HCT116 (cell line): ENCODE measurements around the gene GAB2. TPM values are rescaled to one million over a fixed set of nuclear protein-coding genes. Genes with fewer than 3 reads are reported as not detected.

ENCODE experiments used
- ATAC-seq: fragments of 200-7000 bp; cut with Tn5 transposase; 2 replicates; pipeline ENCODE4 v1.9.1; 2020; ENCODE audit warnings: mild to moderate bottlenecking, moderate library complexity
- BruUV-seq: library from RNA; stranded (reverse); fragments of 400-500 nt; replicated peaks from 2 replicates; lab custom pipeline; 2021; lab: Mats Ljungman, UMichigan
- CTCF ChIA-PET: fragments of 300-600 bp; sonication (Branson Sonifier 250); formaldehyde crosslinking; loops from one replicate; lab custom pipeline; 2021; ENCODE audit warnings: antibody characterized with exemption; lab: Charles Lee
- POLR2A ChIA-PET: fragments of 300-600, 350-600 bp; sonication (Branson Sonifier 250); formaldehyde crosslinking; loops from one replicate; lab custom pipeline; 2021; ENCODE audit warnings: antibody characterized with exemption; lab: Charles Lee
- RAD21 ChIA-PET, 2 experiments: fragments of 300-600 bp; sonication (Branson Sonifier 250); formaldehyde crosslinking; loops; one replicate each; lab custom pipeline; 2023; ENCODE audit warnings: low total read pairs in 2 of 2; ENCODE audit not compliant: uncharacterized antibody in 2 of 2, unreplicated experiment in 2 of 2, low non-redundant PET in 1 of 2; lab: Charles Lee
- DNase-seq: peaks from one replicate; pipeline ENCODE4 v3.0.0-alpha.2; 2010; ENCODE audit warnings: low read depth, low spot score
- H2AFZ ChIP-seq: fragments of 200-600 bp; shearing (Covaris generic), sonication (generic); 2 replicates; pipeline ENCODE4 v1.6.1; 2017; ENCODE audit warnings: low read depth, mixed run types, mixed read lengths, antibody characterized with exemption, low read length; ENCODE audit not compliant: poor library complexity, severe bottlenecking
- H3K27ac ChIP-seq: 2 replicates; pipeline ENCODE4 v1.5.1; 2012; ENCODE audit warnings: low read depth, low read length
- H3K27me3 ChIP-seq: fragments of 200-600 bp; sonication (generic); 2 replicates; pipeline ENCODE4 v1.6.1; 2016; ENCODE audit warnings: mixed run types, low read length, mixed read lengths; ENCODE audit not compliant: insufficient read depth
- H3K36me3 ChIP-seq, 2 experiments: fragments of 200-500 bp in 1 of 2; fragments of 200-600 bp in 1 of 2; sonication (Bioruptor generic) in 1 of 2; sonication (generic) in 1 of 2; 2 replicates each; pipeline versions ENCODE4 v1.5.1 to v1.6.1; 2014 to 2016; ENCODE audit warnings: low read length in 2 of 2, inconsistent platforms in 1 of 2, mixed read lengths in 1 of 2, mixed run types in 1 of 2; ENCODE audit not compliant: insufficient read depth in 2 of 2, control insufficient read depth in 1 of 2
- H3K4me1 ChIP-seq, 2 experiments: fragments of 200-600 bp in 1 of 2; sonication (generic) in 1 of 2; 2 replicates each; pipeline versions ENCODE4 v1.5.1 to v1.6.1; 2012 to 2017; ENCODE audit warnings: low read length in 2 of 2, inconsistent platforms in 1 of 2, mild to moderate bottlenecking in 1 of 2, mixed read lengths in 1 of 2, mixed run types in 1 of 2, moderate library complexity in 1 of 2; ENCODE audit not compliant: insufficient read depth in 2 of 2, control insufficient read depth in 1 of 2
- H3K4me2 ChIP-seq: fragments of 200-600 bp; sonication (generic); 2 replicates; pipeline ENCODE4 v1.6.1; 2017; ENCODE audit warnings: mixed run types, low read length, mixed read lengths
- H3K4me3 ChIP-seq, 2 experiments: fragments of 200-600 bp in 1 of 2; sonication (generic) in 1 of 2; replicated peaks in 1 of 2; 2 replicates each; pipeline ENCODE4 v1.5.1; 2011 to 2016; ENCODE audit warnings: low read length in 2 of 2, control low read depth in 1 of 2, low read depth in 1 of 2, mild to moderate bottlenecking in 1 of 2, mixed read lengths in 1 of 2, mixed run types in 1 of 2
- H3K79me2 ChIP-seq: fragments of 200-600 bp; sonication (generic); 2 replicates; pipeline ENCODE4 v1.6.1; 2017; ENCODE audit warnings: mild to moderate bottlenecking, mixed run types, low read length, moderate library complexity, mixed read lengths; ENCODE audit not compliant: insufficient read depth
- H3K9ac ChIP-seq: fragments of 200-600 bp; sonication (generic); 2 replicates; pipeline ENCODE4 v1.6.1; 2016; ENCODE audit warnings: low read length, mixed read lengths
- H3K9me2 ChIP-seq: fragments of 200-600 bp; sonication (generic), shearing (Covaris generic); 2 replicates; pipeline ENCODE4 v1.6.1; 2017; ENCODE audit warnings: mixed run types, mild to moderate bottlenecking, moderate library complexity; ENCODE audit not compliant: insufficient read depth
- H3K9me3 ChIP-seq, 2 experiments: fragments of 200-500 bp in 1 of 2; fragments of 200-600 bp in 1 of 2; sonication (Bioruptor generic) in 1 of 2; sonication (generic) in 1 of 2; 2 replicates each; pipeline ENCODE4 v1.6.1; 2014 to 2017; ENCODE audit warnings: low read length in 2 of 2, mixed read lengths in 2 of 2, inconsistent platforms in 1 of 2, low read depth in 1 of 2, mild to moderate bottlenecking in 1 of 2, mixed run types in 1 of 2, moderate library complexity in 1 of 2; ENCODE audit not compliant: control insufficient read depth in 1 of 2, insufficient read depth in 1 of 2
- H4K20me1 ChIP-seq: fragments of 200-600 bp; sonication (generic), shearing (Covaris generic); 2 replicates; pipeline ENCODE4 v1.6.1; 2017; ENCODE audit warnings: mixed run types, mild to moderate bottlenecking, moderate library complexity; ENCODE audit not compliant: insufficient read depth
- ATF3 ChIP-seq: IDR thresholded peaks from 2 replicates; pipeline ENCODE4 v1.6.1; 2012
- CBX3 ChIP-seq: IDR thresholded peaks from 2 replicates; pipeline ENCODE4 v1.6.1; 2012; ENCODE audit warnings: low read depth
- CEBPB ChIP-seq: IDR thresholded peaks from 2 replicates; pipeline ENCODE4 v1.6.1; 2012; ENCODE audit warnings: low read depth
- EGR1 ChIP-seq: IDR thresholded peaks from 2 replicates; pipeline ENCODE4 v1.6.1; 2012; ENCODE audit warnings: low read depth
- FOSL1 ChIP-seq: IDR thresholded peaks from 2 replicates; pipeline ENCODE4 v1.6.1; 2012; ENCODE audit warnings: low read depth
- JUND ChIP-seq: IDR thresholded peaks from 2 replicates; pipeline ENCODE4 v1.6.1; 2012
- POLR2AphosphoS5 ChIP-seq: IDR thresholded peaks from 2 replicates; pipeline ENCODE4 v1.6.1; 2011; ENCODE audit warnings: mild to moderate bottlenecking, low read depth, low read length, moderate library complexity
- RAD21 ChIP-seq: IDR thresholded peaks from 2 replicates; pipeline ENCODE4 v1.6.1; 2012; ENCODE audit warnings: low read depth, mild to moderate bottlenecking
- ZFX ChIP-seq: fragments of 450-650 bp; IDR thresholded peaks from 2 replicates; pipeline ENCODE4 v1.6.1; 2017
- intact Hi-C: fragments of 100-400 bp; cut with micrococcal nuclease; formaldehyde crosslinking; loops from 2 replicates; pipeline ENCODE4 v1.10.0; 2022
- total RNA-seq: library from RNA; stranded (reverse); gene quantifications from one replicate; pipeline ENCODE4 v1.2.1, GENCODE V29; 2021; ENCODE audit not compliant: unreplicated experiment
- TF ChIP-seq, protein P1 (sequence below), 3 experiments: fragments of 200-600 bp in 1 of 3; sonication (generic) in 1 of 3; IDR thresholded peaks in 2 of 3; conservative IDR thresholded peaks in 1 of 3; 2 replicates each; pipeline ENCODE4 v1.5.1; 2012 to 2017; ENCODE audit warnings: low read depth in 2 of 3, low read length in 2 of 3, antibody characterized with exemption in 1 of 3, borderline replicate concordance in 1 of 3, control low read depth in 1 of 3, mild to moderate bottlenecking in 1 of 3, mixed read lengths in 1 of 3, mixed run types in 1 of 3, moderate library complexity in 1 of 3; ENCODE audit not compliant: insufficient read depth in 1 of 3
- TF ChIP-seq, protein P2 (sequence below): IDR thresholded peaks from 2 replicates; pipeline ENCODE4 v1.6.1; 2012
- TF ChIP-seq, protein P3 (sequence below): IDR thresholded peaks from 2 replicates; pipeline ENCODE4 v1.6.1; 2011; ENCODE audit warnings: mild to moderate bottlenecking, low read length, moderate library complexity; ENCODE audit not compliant: insufficient replicate concordance; ENCODE audit errors: extremely low read depth

Gene GAB2
- total RNA-seq, 1 experiment from 2014 or later, result 1.9 TPM

GRCh38 chr11:78210000-78210608, 207.5 kb downstream of the GAB2 start:
- no peaks in the 10 kb centered on the region for H3K9me3 ChIP-seq

More at GRCh38 chr11:78210000-78210608, 207.5 kb downstream of the GAB2 start:
- H3K4me1 ChIP-seq, result no peaks in the 10 kb centered on the region
- DNase-seq (no peak), ATAC-seq (no peak)
- ChIA-PET CTCF (no interaction called here), POLR2A (interaction anchor here (1.0 kb wide), 1 partner anchor 22 kb away, joined by 8 read pairs; the partner anchor contains the start of genes KCTD21 and USP35), RAD21 (no interaction called here)
- no TSS peak for BruUV-seq
- no peaks in the 10 kb centered on the region for H4K20me1 ChIP-seq
- TF ChIP-seq EGR1 (no peak), ATF3 (no peak), RAD21 (no peak), ZFX (no peak), CEBPB (no peak), FOSL1 (no peak), POLR2AphosphoS5 (no peak), JUND (no peak), CBX3 (no peak)
- TF ChIP-seq, protein P1, sequence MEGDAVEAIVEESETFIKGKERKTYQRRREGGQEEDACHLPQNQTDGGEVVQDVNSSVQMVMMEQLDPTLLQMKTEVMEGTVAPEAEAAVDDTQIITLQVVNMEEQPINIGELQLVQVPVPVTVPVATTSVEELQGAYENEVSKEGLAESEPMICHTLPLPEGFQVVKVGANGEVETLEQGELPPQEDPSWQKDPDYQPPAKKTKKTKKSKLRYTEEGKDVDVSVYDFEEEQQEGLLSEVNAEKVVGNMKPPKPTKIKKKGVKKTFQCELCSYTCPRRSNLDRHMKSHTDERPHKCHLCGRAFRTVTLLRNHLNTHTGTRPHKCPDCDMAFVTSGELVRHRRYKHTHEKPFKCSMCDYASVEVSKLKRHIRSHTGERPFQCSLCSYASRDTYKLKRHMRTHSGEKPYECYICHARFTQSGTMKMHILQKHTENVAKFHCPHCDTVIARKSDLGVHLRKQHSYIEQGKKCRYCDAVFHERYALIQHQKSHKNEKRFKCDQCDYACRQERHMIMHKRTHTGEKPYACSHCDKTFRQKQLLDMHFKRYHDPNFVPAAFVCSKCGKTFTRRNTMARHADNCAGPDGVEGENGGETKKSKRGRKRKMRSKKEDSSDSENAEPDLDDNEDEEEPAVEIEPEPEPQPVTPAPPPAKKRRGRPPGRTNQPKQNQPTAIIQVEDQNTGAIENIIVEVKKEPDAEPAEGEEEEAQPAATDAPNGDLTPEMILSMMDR (IDR thresholded peaks at IDR 0.05 in 2 of 3, conservative IDR thresholded peaks at IDR 0.05 in 1 of 3; ENCODE audit: borderline replicate concordance in 1 of 3, insufficient read depth in 1 of 3, low read depth in 2 of 3, low read length in 2 of 3), result no peak
- TF ChIP-seq, protein P2, sequence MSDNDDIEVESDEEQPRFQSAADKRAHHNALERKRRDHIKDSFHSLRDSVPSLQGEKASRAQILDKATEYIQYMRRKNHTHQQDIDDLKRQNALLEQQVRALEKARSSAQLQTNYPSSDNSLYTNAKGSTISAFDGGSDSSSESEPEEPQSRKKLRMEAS, result no peak
- TF ChIP-seq, protein P3, sequence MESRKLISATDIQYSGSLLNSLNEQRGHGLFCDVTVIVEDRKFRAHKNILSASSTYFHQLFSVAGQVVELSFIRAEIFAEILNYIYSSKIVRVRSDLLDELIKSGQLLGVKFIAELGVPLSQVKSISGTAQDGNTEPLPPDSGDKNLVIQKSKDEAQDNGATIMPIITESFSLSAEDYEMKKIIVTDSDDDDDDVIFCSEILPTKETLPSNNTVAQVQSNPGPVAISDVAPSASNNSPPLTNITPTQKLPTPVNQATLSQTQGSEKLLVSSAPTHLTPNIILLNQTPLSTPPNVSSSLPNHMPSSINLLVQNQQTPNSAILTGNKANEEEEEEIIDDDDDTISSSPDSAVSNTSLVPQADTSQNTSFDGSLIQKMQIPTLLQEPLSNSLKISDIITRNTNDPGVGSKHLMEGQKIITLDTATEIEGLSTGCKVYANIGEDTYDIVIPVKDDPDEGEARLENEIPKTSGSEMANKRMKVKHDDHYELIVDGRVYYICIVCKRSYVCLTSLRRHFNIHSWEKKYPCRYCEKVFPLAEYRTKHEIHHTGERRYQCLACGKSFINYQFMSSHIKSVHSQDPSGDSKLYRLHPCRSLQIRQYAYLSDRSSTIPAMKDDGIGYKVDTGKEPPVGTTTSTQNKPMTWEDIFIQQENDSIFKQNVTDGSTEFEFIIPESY, result no peak
- H3K4me2 ChIP-seq, result no peak overlapping the region
- H3K9ac ChIP-seq, result no peak overlapping the region
- H3K27me3 ChIP-seq, result no peaks in the 10 kb centered on the region
- intact Hi-C loops, result no loop called here
- H3K79me2 ChIP-seq, result no peaks in the 10 kb centered on the region
- H3K4me3 ChIP-seq, result no peak overlapping the region
- H3K9me2 ChIP-seq, result no peaks in the 10 kb centered on the region
- no peak overlapping the region for H2AFZ ChIP-seq
- peaks cover 0 to 6% of the 10 kb centered on the region in 2 experiments; a peak in 1 of 4 replicates for H3K36me3 ChIP-seq
- H3K27ac ChIP-seq, result no peak overlapping the region
